Mesendoderm (in vitro differentiated cells): ENCODE data around the gene GRIN1.

ENCODE experiments used
- DNase-seq: peaks from one replicate; pipeline ENCODE4 v3.0.0; 2013
- H2AK5ac ChIP-seq: 2 replicates; pipeline ENCODE4 v1.6.1; 2013; ENCODE audit warnings: low read length, inconsistent platforms
- H2BK120ac ChIP-seq: 2 replicates; pipeline ENCODE4 v1.6.1; 2013; ENCODE audit warnings: low read depth, mild to moderate bottlenecking, low read length, moderate library complexity, mixed read lengths
- H2BK15ac ChIP-seq: replicated peaks from 2 replicates; pipeline ENCODE4 v1.6.1; 2013; ENCODE audit warnings: low read depth, mild to moderate bottlenecking, moderate library complexity
- H2BK5ac ChIP-seq: 2 replicates; pipeline ENCODE4 v1.6.1; 2013; ENCODE audit warnings: low read length, inconsistent platforms
- H3K18ac ChIP-seq: 2 replicates; pipeline ENCODE4 v1.6.1; 2013; ENCODE audit warnings: mild to moderate bottlenecking, low read length, mixed read lengths
- H3K23ac ChIP-seq: one replicate; pipeline ENCODE4 v1.6.1; 2013; ENCODE audit warnings: low read length
- H3K27ac ChIP-seq: 2 replicates; pipeline ENCODE4 v1.5.1; 2013; ENCODE audit warnings: low read depth, mild to moderate bottlenecking, inconsistent platforms, low read length, moderate library complexity
- H3K27me3 ChIP-seq: 2 replicates; pipeline ENCODE4 v1.6.1; 2013; ENCODE audit warnings: low read length, control low read depth, mild to moderate bottlenecking, inconsistent platforms; ENCODE audit not compliant: insufficient read depth, poor library complexity
- H3K36me3 ChIP-seq: 2 replicates; pipeline ENCODE4 v1.6.1; 2013; ENCODE audit warnings: low read length, inconsistent platforms; ENCODE audit not compliant: control insufficient read depth, insufficient read depth
- H3K4ac ChIP-seq: one replicate; pipeline ENCODE4 v1.6.1; 2013; ENCODE audit warnings: low read depth, mild to moderate bottlenecking, low read length, moderate library complexity
- H3K4me1 ChIP-seq: 2 replicates; pipeline ENCODE4 v1.6.1; 2013; ENCODE audit warnings: low read depth, low read length, inconsistent platforms; ENCODE audit not compliant: control insufficient read depth
- H3K4me2 ChIP-seq: 2 replicates; pipeline ENCODE4 v1.6.1; 2013; ENCODE audit warnings: low read length
- H3K4me3 ChIP-seq: 2 replicates; pipeline ENCODE4 v1.5.1; 2013; ENCODE audit warnings: mild to moderate bottlenecking, low read length
- H3K56ac ChIP-seq: one replicate; pipeline ENCODE4 v1.6.1; 2013; ENCODE audit warnings: low read length
- H3K79me1 ChIP-seq: 2 replicates; pipeline ENCODE4 v1.6.1; 2013; ENCODE audit warnings: low read length, inconsistent platforms
- H3K79me2 ChIP-seq: 2 replicates; pipeline ENCODE4 v1.6.1; 2013; ENCODE audit warnings: mild to moderate bottlenecking, low read length; ENCODE audit not compliant: control insufficient read depth, insufficient read depth
- H3K9ac ChIP-seq: 2 replicates; pipeline ENCODE4 v1.6.1; 2013; ENCODE audit warnings: low read length, inconsistent platforms
- H4K5ac ChIP-seq: one replicate; pipeline ENCODE4 v1.6.1; 2013; ENCODE audit warnings: low read length
- H4K8ac ChIP-seq: one replicate; pipeline ENCODE4 v1.6.1; 2013; ENCODE audit warnings: low read depth, mild to moderate bottlenecking, control low read depth, low read length, moderate library complexity
- WGBS: extraction: QIAGEN DNeasy Blood & Tissue Kit; methylation state at CpG from one replicate; pipeline ENCODE4 v1.1.7; 2013; ENCODE audit warnings: low lambda C conversion rate, missing lambda C conversion rate; ENCODE audit not compliant: insufficient coverage; ENCODE audit errors: extremely low coverage; 5-methylcytosine and 5-hydroxymethylcytosine counted together

GRIN1 gene

DNA sequence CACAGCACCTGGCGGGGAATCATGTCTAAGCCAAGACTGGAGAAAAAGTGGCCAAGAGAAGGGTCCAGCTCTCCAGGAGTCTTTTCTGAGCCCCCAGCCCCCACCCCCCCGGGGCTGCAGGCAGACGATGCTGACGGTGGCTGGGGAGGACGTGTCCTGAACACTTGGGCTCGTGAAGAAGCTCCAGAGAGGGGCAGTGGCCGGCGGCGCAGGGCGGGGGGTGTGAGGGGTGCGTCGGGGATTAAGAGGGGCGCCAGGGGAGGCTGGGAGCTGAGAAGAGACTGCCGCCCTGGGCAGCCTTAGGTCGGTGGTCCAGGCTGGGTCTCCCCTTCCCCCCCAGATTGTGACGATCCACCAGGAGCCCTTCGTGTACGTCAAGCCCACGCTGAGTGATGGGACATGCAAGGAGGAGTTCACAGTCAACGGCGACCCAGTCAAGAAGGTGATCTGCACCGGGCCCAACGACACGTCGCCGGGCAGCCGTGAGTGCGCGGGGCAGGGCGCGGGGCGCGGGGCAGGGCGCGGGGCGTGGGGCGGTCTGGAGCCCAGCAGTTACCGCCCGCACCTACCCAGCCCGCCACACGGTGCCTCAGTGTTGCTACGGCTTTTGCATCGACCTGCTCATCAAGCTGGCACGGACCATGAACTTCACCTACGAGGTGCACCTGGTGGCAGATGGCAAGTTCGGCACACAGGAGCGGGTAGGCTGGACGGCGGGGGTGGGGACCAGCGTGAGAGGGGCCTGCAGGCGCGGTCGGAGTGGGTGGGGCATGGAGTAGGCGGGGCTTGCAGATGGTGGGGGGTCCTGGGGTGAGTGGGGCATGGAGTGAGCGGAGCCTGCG is 22.0 kb downstream of the GRIN1 start:
- Histone ChIP-seq H3K4me1 (no peaks in the 10 kb centered on the region), H3K79me1 (no peaks in the 10 kb centered on the region), H4K8ac (no peak overlapping the region), H3K36me3 (no peaks in the 10 kb centered on the region), H4K5ac (no peak overlapping the region), H2BK5ac (no peak overlapping the region), H2AK5ac (no peak overlapping the region), H3K18ac (no peak overlapping the region), H3K27ac (no peak overlapping the region), H2BK120ac (no peak overlapping the region), H3K9ac (no peak overlapping the region), H3K56ac (no peak overlapping the region), H3K4me2 (no peak overlapping the region), H3K79me2 (no peaks in the 10 kb centered on the region), H2BK15ac (no peak overlapping the region), H3K27me3 (peaks cover 18% of the 10 kb centered on the region), H3K4me3 (no peak overlapping the region), H3K4ac (no peak overlapping the region), H3K23ac (no peak overlapping the region)
- WGBS = no CpG with 5 or more reads among the region's 56 CpGs
- no peak for DNase-seq

DNA sequence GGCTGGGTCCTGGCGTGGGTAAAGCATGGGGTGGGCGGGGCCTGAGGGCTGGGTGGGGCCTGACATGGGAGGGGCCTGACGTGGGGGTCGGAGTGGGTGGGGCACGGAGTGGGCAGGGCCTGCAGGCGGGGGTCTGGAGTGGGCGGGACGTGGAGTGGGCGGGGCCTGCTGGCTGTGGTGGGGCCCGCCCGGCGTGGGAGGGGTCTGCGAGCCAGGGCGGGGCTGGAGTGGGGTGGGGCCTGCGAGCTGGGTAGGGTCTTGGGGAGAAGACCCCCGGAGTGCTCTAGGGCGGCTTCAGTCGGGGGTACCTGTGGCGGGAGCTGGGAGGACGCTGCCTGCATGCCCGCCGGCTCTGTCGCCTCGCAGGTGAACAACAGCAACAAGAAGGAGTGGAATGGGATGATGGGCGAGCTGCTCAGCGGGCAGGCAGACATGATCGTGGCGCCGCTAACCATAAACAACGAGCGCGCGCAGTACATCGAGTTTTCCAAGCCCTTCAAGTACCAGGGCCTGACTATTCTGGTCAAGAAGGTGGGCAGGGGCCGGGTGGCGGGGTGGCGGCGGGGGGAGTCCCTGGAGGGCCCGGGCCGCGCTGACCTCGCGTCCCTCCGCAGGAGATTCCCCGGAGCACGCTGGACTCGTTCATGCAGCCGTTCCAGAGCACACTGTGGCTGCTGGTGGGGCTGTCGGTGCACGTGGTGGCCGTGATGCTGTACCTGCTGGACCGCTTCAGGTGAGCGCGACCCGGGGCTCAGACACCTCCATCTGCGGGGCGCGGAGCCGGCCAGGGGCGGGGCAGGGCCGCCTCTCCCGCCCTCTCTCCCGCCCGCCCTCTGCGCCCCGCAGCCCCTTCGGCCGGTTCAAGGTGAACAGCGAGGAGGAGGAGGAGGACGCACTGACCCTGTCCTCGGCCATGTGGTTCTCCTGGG is 22.9 kb downstream of the GRIN1 start:
- Histone ChIP-seq H2BK120ac (no peak overlapping the region), H4K5ac (no peak overlapping the region), H3K4ac (no peak overlapping the region), H3K27ac (no peak overlapping the region), H3K79me1 (no peaks in the 10 kb centered on the region), H3K56ac (no peak overlapping the region), H3K9ac (no peak overlapping the region), H2BK15ac (no peak overlapping the region), H2BK5ac (no peak overlapping the region), H3K18ac (no peak overlapping the region), H3K4me3 (no peak overlapping the region), H3K23ac (no peak overlapping the region), H3K79me2 (no peaks in the 10 kb centered on the region), H3K4me1 (no peaks in the 10 kb centered on the region), H3K27me3 (peaks cover 19% of the 10 kb centered on the region), H2AK5ac (no peak overlapping the region), H3K4me2 (no peak overlapping the region), H4K8ac (no peak overlapping the region), H3K36me3 (no peaks in the 10 kb centered on the region)
- WGBS = no CpG with 5 or more reads among the region's 71 CpGs
- DNase-seq = peak; percentile 21

DNA sequence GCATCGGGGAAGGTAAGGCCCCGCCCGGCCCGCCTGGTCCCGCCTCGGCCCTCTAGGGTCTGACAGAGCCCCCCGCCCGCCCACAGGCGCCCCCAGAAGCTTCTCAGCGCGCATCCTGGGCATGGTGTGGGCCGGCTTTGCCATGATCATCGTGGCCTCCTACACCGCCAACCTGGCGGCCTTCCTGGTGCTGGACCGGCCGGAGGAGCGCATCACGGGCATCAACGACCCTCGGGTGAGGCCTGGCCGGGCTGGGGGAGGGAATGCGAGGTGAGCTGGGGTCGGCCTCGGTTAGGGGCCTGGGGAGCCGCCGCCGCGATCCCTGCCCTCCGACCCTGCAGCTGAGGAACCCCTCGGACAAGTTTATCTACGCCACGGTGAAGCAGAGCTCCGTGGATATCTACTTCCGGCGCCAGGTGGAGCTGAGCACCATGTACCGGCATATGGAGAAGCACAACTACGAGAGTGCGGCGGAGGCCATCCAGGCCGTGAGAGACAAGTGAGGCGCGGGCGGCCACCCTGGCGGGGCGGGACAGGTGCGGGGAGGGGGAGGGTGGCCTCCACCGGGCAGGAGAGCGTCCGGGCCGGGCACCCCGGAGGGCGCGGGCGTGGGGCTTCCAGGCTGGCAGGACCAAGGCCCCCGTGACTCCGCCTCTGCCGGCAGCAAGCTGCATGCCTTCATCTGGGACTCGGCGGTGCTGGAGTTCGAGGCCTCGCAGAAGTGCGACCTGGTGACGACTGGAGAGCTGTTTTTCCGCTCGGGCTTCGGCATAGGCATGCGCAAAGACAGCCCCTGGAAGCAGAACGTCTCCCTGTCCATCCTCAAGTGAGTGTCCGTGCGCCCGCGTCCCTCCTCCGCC is 23.8 kb downstream of the GRIN1 start:
- H4K8ac ChIP-seq = no peak overlapping the region
- H2AK5ac ChIP-seq = no peak overlapping the region
- no peaks in the 10 kb centered on the region for H3K79me1 ChIP-seq
- H3K4me1 ChIP-seq = no peaks in the 10 kb centered on the region
- peak overlapping the region; percentile 42 for H3K56ac ChIP-seq
- H2BK15ac ChIP-seq = no peak overlapping the region
- no peak overlapping the region for H2BK5ac ChIP-seq
- peak overlapping the region; percentile 11 for H3K4me2 ChIP-seq
- no peak overlapping the region for H3K27ac ChIP-seq
- no peak overlapping the region for H3K9ac ChIP-seq
- H3K79me2 ChIP-seq = no peaks in the 10 kb centered on the region
- no peak overlapping the region for H2BK120ac ChIP-seq
- no CpG with 5 or more reads among the region's 74 CpGs for WGBS
- no peak overlapping the region for H3K4ac ChIP-seq
- no peak overlapping the region for H3K23ac ChIP-seq
- H3K27me3 ChIP-seq = peaks cover 26% of the 10 kb centered on the region
- H3K4me3 ChIP-seq = no peak overlapping the region
- H4K5ac ChIP-seq = no peak overlapping the region
- H3K18ac ChIP-seq = no peak overlapping the region
- DNase-seq = peak; percentile 50
- H3K36me3 ChIP-seq = no peaks in the 10 kb centered on the region

DNA sequence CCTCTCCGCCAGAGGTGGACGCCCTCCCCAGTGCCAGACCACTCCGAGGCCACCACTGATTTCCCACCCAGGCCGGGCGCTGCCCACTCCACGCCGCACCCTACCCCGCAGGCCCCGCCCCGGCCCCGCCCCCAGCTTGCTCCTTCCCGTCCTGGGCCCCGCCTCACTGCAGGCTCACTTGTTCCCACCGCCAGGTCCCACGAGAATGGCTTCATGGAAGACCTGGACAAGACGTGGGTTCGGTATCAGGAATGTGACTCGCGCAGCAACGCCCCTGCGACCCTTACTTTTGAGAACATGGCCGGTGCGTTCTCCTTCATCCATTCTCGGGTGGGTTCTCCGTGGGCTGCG is 24.4 kb downstream of the GRIN1 start:
- no peak overlapping the region for H2AK5ac ChIP-seq
- no peaks in the 10 kb centered on the region for H3K4me1 ChIP-seq
- no peaks in the 10 kb centered on the region for H3K79me2 ChIP-seq
- H3K9ac ChIP-seq = no peak overlapping the region
- no peak overlapping the region for H3K18ac ChIP-seq
- no peak overlapping the region for H4K8ac ChIP-seq
- H4K5ac ChIP-seq = no peak overlapping the region
- no peak overlapping the region for H2BK15ac ChIP-seq
- H2BK120ac ChIP-seq = no peak overlapping the region
- H3K36me3 ChIP-seq = no peaks in the 10 kb centered on the region
- peak overlapping the region; percentile 42 for H3K56ac ChIP-seq
- peak; percentile 28 for DNase-seq
- H3K79me1 ChIP-seq = no peaks in the 10 kb centered on the region
- no peak overlapping the region for H3K23ac ChIP-seq
- no CpG with 5 or more reads among the region's 26 CpGs for WGBS
- H3K4me3 ChIP-seq = no peak overlapping the region
- peaks cover 30% of the 10 kb centered on the region for H3K27me3 ChIP-seq
- H2BK5ac ChIP-seq = no peak overlapping the region
- H3K4ac ChIP-seq = no peak overlapping the region
- no peak overlapping the region for H3K27ac ChIP-seq
- peak overlapping the region; percentile 11 for H3K4me2 ChIP-seq

DNA sequence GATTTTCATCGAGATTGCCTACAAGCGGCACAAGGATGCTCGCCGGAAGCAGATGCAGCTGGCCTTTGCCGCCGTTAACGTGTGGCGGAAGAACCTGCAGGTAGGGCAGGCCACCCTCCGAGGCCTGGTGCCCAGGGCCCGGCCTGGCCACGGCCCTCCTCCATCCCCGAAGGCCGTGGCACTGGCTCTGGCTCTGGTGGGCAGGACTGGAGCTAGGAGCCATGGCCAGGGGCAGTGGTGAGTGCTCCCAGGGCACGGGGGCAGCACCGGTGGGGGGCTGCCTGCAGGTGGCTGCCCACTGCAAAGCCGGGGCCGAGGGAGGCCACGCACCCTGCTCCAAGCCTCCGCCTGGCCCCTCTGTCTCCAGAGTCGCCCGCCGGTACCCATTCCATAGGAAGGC is 24.9 kb downstream of the GRIN1 start:
- Histone ChIP-seq H3K18ac (no peak overlapping the region), H3K36me3 (no peaks in the 10 kb centered on the region), H3K23ac (no peak overlapping the region), H3K4me1 (no peaks in the 10 kb centered on the region), H3K27me3 (peaks cover 33% of the 10 kb centered on the region), H3K4ac (no peak overlapping the region), H3K79me2 (no peaks in the 10 kb centered on the region), H3K4me3 (no peak overlapping the region), H2BK120ac (no peak overlapping the region), H2BK15ac (no peak overlapping the region), H4K8ac (no peak overlapping the region), H2BK5ac (no peak overlapping the region), H3K4me2 (no peak overlapping the region), H3K9ac (no peak overlapping the region), H3K56ac (no peak overlapping the region), H2AK5ac (no peak overlapping the region), H3K79me1 (no peaks in the 10 kb centered on the region), H4K5ac (no peak overlapping the region), H3K27ac (no peak overlapping the region)
- DNase-seq = no peak
- WGBS = no CpG with 5 or more reads among the region's 22 CpGs
